Ecto neural progenitor cell (in vitro differentiated cells): ENCODE data around the gene MMD2.

Experiments
- DNase-seq: peaks from one replicate; pipeline ENCODE4 v3.0.0-alpha.2; 2018; ENCODE audit warnings: low spot score

MMD2 gene

GRCh38 chr7:4959306-4959705 is 319 bp upstream of the MMD2 start:
- no peak for DNase-seq

GRCh38 chr7:4957847-4958476 is 1.0 kb downstream of the MMD2 start:
- no peak for DNase-seq

- DNase-seq: no peak
Observed at GRCh38 chr7:4951903-4952636, 6.9 kb downstream of the MMD2 start.

GRCh38 chr7:4951304-4951703 is 7.7 kb downstream of the MMD2 start:
- no peak for DNase-seq

- no peak for DNase-seq
Observed at GRCh38 chr7:4948402-4948801, 10.6 kb downstream of the MMD2 start.

- no peak for DNase-seq
Observed at GRCh38 chr7:4945949-4946348, 13.0 kb downstream of the MMD2 start.

GRCh38 chr7:4944939-4945338 is 14.0 kb downstream of the MMD2 start:
- DNase-seq: no peak

- no peak for DNase-seq
Observed at GRCh38 chr7:4943297-4943696, 15.7 kb downstream of the MMD2 start.

GRCh38 chr7:4939971-4940728 is 18.8 kb downstream of the MMD2 start:
- no peak for DNase-seq

GRCh38 chr7:4937411-4937810 is 21.6 kb downstream of the MMD2 start:
- DNase-seq: no peak

- no peak for DNase-seq
Observed at GRCh38 chr7:4934419-4935025, 24.5 kb downstream of the MMD2 start.

- DNase-seq: peak; percentile 58
Observed at GRCh38 chr7:4931943-4932342, 27.0 kb downstream of the MMD2 start.

- no peak for DNase-seq
Observed at GRCh38 chr7:4929005-4929404, 30.0 kb downstream of the MMD2 start.

GRCh38 chr7:4928445-4928844 is 30.5 kb downstream of the MMD2 start:
- no peak for DNase-seq

- DNase-seq: no peak
Observed at GRCh38 chr7:4919969-4920766, 38.8 kb downstream of the MMD2 start.

GRCh38 chr7:4916113-4916512 is 42.9 kb downstream of the MMD2 start:
- no peak for DNase-seq

- no peak for DNase-seq
Observed at GRCh38 chr7:4911111-4911828, 47.7 kb downstream of the MMD2 start.

GRCh38 chr7:4906682-4907081 is 52.3 kb downstream of the MMD2 start:
- no peak for DNase-seq

GRCh38 chr7:4905171-4905570 is 53.8 kb downstream of the MMD2 start:
- no peak for DNase-seq

GRCh38 chr7:4904346-4904745 is 54.6 kb downstream of the MMD2 start:
- DNase-seq: no peak

- no peak for DNase-seq
Observed at GRCh38 chr7:4895766-4896165, 63.2 kb downstream of the MMD2 start.
